Measurements from ENCODE around the gene SNCA. TPM values are rescaled to one million over a fixed set of nuclear protein-coding genes. Genes with fewer than 3 reads are reported as not detected.

The SNCA gene
- total RNA-seq, 1 experiment from 2014 or later: 2.9 TPM

- Histone ChIP-seq H3K4me3 (ENCODE audit: insufficient read depth, low read depth, low read length) (no peak overlapping the region), H3K27me3 (ENCODE audit: control insufficient read depth, insufficient read depth, low read length) (no peaks in the 10 kb centered on the region), H3K36me3 (replicated peaks; ENCODE audit: control insufficient read depth, insufficient read depth, low read length) (no peaks in the 10 kb centered on the region)
- DNase-seq: no peak
These were observed 114.4 kb downstream of the SNCA start for GRCh38 chr4:89722517-89722916.

- no peak for DNase-seq
- no peak overlapping the region for H3K4me3 ChIP-seq (ENCODE audit: insufficient read depth, low read depth, low read length)
- H3K36me3 ChIP-seq (replicated peaks; ENCODE audit: control insufficient read depth, insufficient read depth, low read length): no peaks in the 10 kb centered on the region
- no peaks in the 10 kb centered on the region for H3K27me3 ChIP-seq (ENCODE audit: control insufficient read depth, insufficient read depth, low read length)
These were observed 116.0 kb downstream of the SNCA start for GRCh38 chr4:89720981-89721380.

- Histone ChIP-seq H3K4me3 (ENCODE audit: insufficient read depth, low read depth, low read length) (no peak overlapping the region), H3K36me3 (replicated peaks; ENCODE audit: control insufficient read depth, insufficient read depth, low read length) (no peaks in the 10 kb centered on the region), H3K27me3 (ENCODE audit: control insufficient read depth, insufficient read depth, low read length) (no peaks in the 10 kb centered on the region)
- no peak for DNase-seq
These were observed 117.3 kb downstream of the SNCA start for GRCh38 chr4:89719536-89720090.

GRCh38 chr4:89716893-89717292 is 120.1 kb downstream of the SNCA start:
- no peaks in the 10 kb centered on the region for H3K27me3 ChIP-seq (ENCODE audit: control insufficient read depth, insufficient read depth, low read length)
- H3K4me3 ChIP-seq (ENCODE audit: insufficient read depth, low read depth, low read length): no peak overlapping the region
- no peaks in the 10 kb centered on the region for H3K36me3 ChIP-seq (replicated peaks; ENCODE audit: control insufficient read depth, insufficient read depth, low read length)
- no peak for DNase-seq

- no peak for DNase-seq
- no peaks in the 10 kb centered on the region for H3K27me3 ChIP-seq (ENCODE audit: control insufficient read depth, insufficient read depth, low read length)
- H3K36me3 ChIP-seq (replicated peaks; ENCODE audit: control insufficient read depth, insufficient read depth, low read length): no peaks in the 10 kb centered on the region
- H3K4me3 ChIP-seq (ENCODE audit: insufficient read depth, low read depth, low read length): no peak overlapping the region
These were observed 121.3 kb downstream of the SNCA start for GRCh38 chr4:89715631-89716030.

GRCh38 chr4:89712827-89713226 is 124.1 kb downstream of the SNCA start:
- no peaks in the 10 kb centered on the region for H3K36me3 ChIP-seq (replicated peaks; ENCODE audit: control insufficient read depth, insufficient read depth, low read length)
- H3K4me3 ChIP-seq (ENCODE audit: insufficient read depth, low read depth, low read length): no peak overlapping the region
- no peak for DNase-seq
- no peaks in the 10 kb centered on the region for H3K27me3 ChIP-seq (ENCODE audit: control insufficient read depth, insufficient read depth, low read length)

- Histone ChIP-seq H3K27me3 (ENCODE audit: control insufficient read depth, insufficient read depth, low read length) (no peaks in the 10 kb centered on the region), H3K36me3 (replicated peaks; ENCODE audit: control insufficient read depth, insufficient read depth, low read length) (no peaks in the 10 kb centered on the region), H3K4me3 (ENCODE audit: insufficient read depth, low read depth, low read length) (no peak overlapping the region)
- no peak for DNase-seq
These were observed 124.8 kb downstream of the SNCA start for GRCh38 chr4:89712141-89712540.

- no peaks in the 10 kb centered on the region for H3K36me3 ChIP-seq (replicated peaks; ENCODE audit: control insufficient read depth, insufficient read depth, low read length)
- H3K27me3 ChIP-seq (ENCODE audit: control insufficient read depth, insufficient read depth, low read length): no peaks in the 10 kb centered on the region
- DNase-seq: no peak
- H3K4me3 ChIP-seq (ENCODE audit: insufficient read depth, low read depth, low read length): no peak overlapping the region
These were observed 128.0 kb downstream of the SNCA start for GRCh38 chr4:89708903-89709421.

- no peak overlapping the region for H3K4me3 ChIP-seq (ENCODE audit: insufficient read depth, low read depth, low read length)
- DNase-seq: no peak
- H3K27me3 ChIP-seq (ENCODE audit: control insufficient read depth, insufficient read depth, low read length): no peaks in the 10 kb centered on the region
- H3K36me3 ChIP-seq (replicated peaks; ENCODE audit: control insufficient read depth, insufficient read depth, low read length): no peaks in the 10 kb centered on the region
These were observed 129.5 kb downstream of the SNCA start for GRCh38 chr4:89707467-89707866.

- H3K4me3 ChIP-seq (ENCODE audit: insufficient read depth, low read depth, low read length): no peak overlapping the region
These were observed 132.1 kb downstream of the SNCA start for GRCh38 chr4:89704651-89705395.

GRCh38 chr4:89703829-89704590 is 133.0 kb downstream of the SNCA start:
- H3K36me3 ChIP-seq (replicated peaks; ENCODE audit: control insufficient read depth, insufficient read depth, low read length): no peaks in the 10 kb centered on the region
- no peaks in the 10 kb centered on the region for H3K27me3 ChIP-seq (ENCODE audit: control insufficient read depth, insufficient read depth, low read length)
- no peak for DNase-seq
- no peak overlapping the region for H3K4me3 ChIP-seq (ENCODE audit: insufficient read depth, low read depth, low read length)

More at GRCh38 chr4:89704651-89705395, 132.1 kb downstream of the SNCA start:
- Histone ChIP-seq H3K27me3 (ENCODE audit: control insufficient read depth, insufficient read depth, low read length) (no peaks in the 10 kb centered on the region), H3K36me3 (replicated peaks; ENCODE audit: control insufficient read depth, insufficient read depth, low read length) (no peaks in the 10 kb centered on the region)
- no peak for DNase-seq

- no peaks in the 10 kb centered on the region for H3K36me3 ChIP-seq (replicated peaks; ENCODE audit: control insufficient read depth, insufficient read depth, low read length)
- no peak for DNase-seq
- no peak overlapping the region for H3K4me3 ChIP-seq (ENCODE audit: insufficient read depth, low read depth, low read length)
- no peaks in the 10 kb centered on the region for H3K27me3 ChIP-seq (ENCODE audit: control insufficient read depth, insufficient read depth, low read length)
These were observed 136.1 kb downstream of the SNCA start for GRCh38 chr4:89700766-89701423.

GRCh38 chr4:89685690-89686089 is 151.3 kb downstream of the SNCA start:
- Histone ChIP-seq H3K4me3 (ENCODE audit: insufficient read depth, low read depth, low read length) (no peak overlapping the region), H3K27me3 (ENCODE audit: control insufficient read depth, insufficient read depth, low read length) (no peaks in the 10 kb centered on the region), H3K36me3 (replicated peaks; ENCODE audit: control insufficient read depth, insufficient read depth, low read length) (peaks cover 4% of the 10 kb centered on the region; the same call in 1 of the 2 replicates)
- DNase-seq: no peak

- Histone ChIP-seq H3K4me3 (ENCODE audit: insufficient read depth, low read depth, low read length) (no peak overlapping the region), H3K27me3 (ENCODE audit: control insufficient read depth, insufficient read depth, low read length) (no peaks in the 10 kb centered on the region), H3K36me3 (replicated peaks; ENCODE audit: control insufficient read depth, insufficient read depth, low read length) (peaks cover 4% of the 10 kb centered on the region; the same call in 1 of the 2 replicates)
- no peak for DNase-seq
These were observed 151.7 kb downstream of the SNCA start for GRCh38 chr4:89685277-89685676.
